Left lung (tissue), 10 donors: ENCODE results near the gene ASS1. TPM values are rescaled to one million over a fixed set of nuclear protein-coding genes. Genes with fewer than 3 reads are reported as not detected.

ENCODE experiments used
- ATAC-seq: fragments of 200-7000 bp; cut with Tn5 transposase; one replicate; pipeline ENCODE4 v1.9.1; 2020; ENCODE audit warnings: moderate library complexity
- DNase-seq, 4 donors: peaks; one replicate each; pipeline ENCODE4 v3.0.0-alpha.2; 2013 to 2020
- H3K27ac ChIP-seq, 2 donors: fragments of 200-600 bp; sonication (generic) in 1 of 2; one replicate each; pipeline versions ENCODE4 v1.5.0 to v1.8.0; 2020 to 2021
- H3K27me3 ChIP-seq, 2 donors: fragments of 200-600 bp; sonication (generic) in 1 of 2; one replicate each; pipeline versions ENCODE4 v1.5.0 to v1.8.0; 2020 to 2021
- H3K36me3 ChIP-seq, 2 donors: fragments of 200-600 bp; sonication (generic) in 1 of 2; one replicate each; pipeline versions ENCODE4 v1.5.0 to v1.8.0; 2020 to 2021
- H3K4me1 ChIP-seq, 2 donors: fragments of 200-600 bp; one replicate each; pipeline ENCODE4 v1.8.0; 2021
- H3K4me3 ChIP-seq, 2 donors: fragments of 200-600 bp; sonication (generic) in 1 of 2; one replicate each; pipeline versions ENCODE4 v1.5.0 to v1.8.0; 2020 to 2021; ENCODE audit warnings: mild to moderate bottlenecking in 1 of 2
- H3K9me3 ChIP-seq, 2 donors: fragments of 200-600 bp; sonication (generic) in 1 of 2; one replicate each; pipeline versions ENCODE4 v1.5.0 to v1.8.0; 2020 to 2021
- intact Hi-C, 2 donors: fragments of 100-400 bp; cut with DNase I; formaldehyde crosslinking; loops; one replicate each; pipeline versions ENCODE4 v1.11.2 to v1.14.2; 2022
- polyA plus RNA-seq, 6 donors: library from polyadenylated mRNA; unstranded; fragments of 120-200 nt; gene quantifications; one replicate each; pipeline ENCODE4 v1.2.1, GENCODE V29; 2013; ENCODE audit not compliant: insufficient read length in 6 of 6
- total RNA-seq, 2 donors: library from RNA; stranded (reverse); fragmentation: NEBNext Ultra II Directional; extraction: Animal tissue kit (Norgen Biotek cat#: 25700); gene quantifications; one replicate each; pipeline ENCODE4 v1.2.1, GENCODE V29; 2021
- TF ChIP-seq, protein P1 (sequence below), 2 donors: fragments of 200-600 bp; sonication (generic) in 1 of 2; IDR thresholded peaks; one replicate each; pipeline versions ENCODE4 v1.5.0 to v1.8.0; 2021; ENCODE audit warnings: antibody characterized with exemption in 2 of 2
- donor health status: DM: no; HTN: yes; CAD: no.
- donor health status: DM: no; HTN: no; CAD: no.

The ASS1 gene
- total and polyA plus RNA-seq, 8 donors, result 11.9 to 99.7 (median 27.8) TPM

DNA sequence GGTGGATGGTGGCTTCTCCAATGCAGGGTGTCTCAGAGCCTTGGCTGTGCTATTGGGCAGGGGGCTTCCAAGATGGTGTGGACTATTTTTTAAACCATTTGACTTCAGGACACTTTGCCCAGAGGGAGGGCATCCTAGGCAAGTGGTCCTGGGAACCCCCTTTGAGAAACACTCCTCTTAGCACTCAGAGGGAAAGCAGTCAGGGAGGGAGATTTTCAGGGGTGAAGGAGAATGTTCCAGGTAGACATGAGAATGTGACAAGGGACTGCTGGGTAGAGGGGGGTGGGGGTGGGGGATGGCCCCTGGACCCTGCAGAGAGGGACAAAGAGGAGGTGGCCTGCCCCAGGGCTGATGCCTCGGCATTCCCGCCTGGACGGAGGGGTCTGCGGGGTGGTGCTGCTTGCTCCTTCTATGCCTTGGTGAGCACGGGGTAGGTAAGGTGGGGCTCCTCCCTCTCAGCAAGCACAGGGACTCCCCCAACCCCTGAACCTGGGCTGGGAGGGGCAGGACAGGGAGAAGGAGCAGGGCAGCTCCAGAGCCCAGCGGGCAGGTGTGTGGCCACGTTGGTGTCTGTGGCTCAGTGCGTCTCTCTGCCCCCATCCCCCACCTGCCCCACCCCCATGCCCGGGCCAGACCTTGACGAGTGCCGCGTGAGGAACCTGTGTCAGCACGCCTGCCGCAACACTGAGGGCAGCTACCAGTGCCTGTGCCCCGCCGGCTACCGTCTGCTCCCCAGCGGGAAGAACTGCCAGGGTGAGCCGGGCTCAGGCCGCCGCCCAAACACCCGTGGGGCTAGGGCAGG is 13.8 kb upstream of the ASS1 start:
- DNase-seq (peak in 1 of 4 donors; percentile 76), ATAC-seq (no peak)
- no peak overlapping the region for H3K4me3 ChIP-seq
- H3K27ac ChIP-seq, result no peak overlapping the region
- H3K4me1 ChIP-seq, result peaks cover 6 to 18% of the 10 kb centered on the region in 2 donors
- no peaks in the 10 kb centered on the region for H3K36me3 ChIP-seq
- peaks cover 12 to 48% of the 10 kb centered on the region in 2 donors for H3K27me3 ChIP-seq
- H3K9me3 ChIP-seq, result peaks cover 0 to 8% of the 10 kb centered on the region in 2 donors
- TF ChIP-seq, protein P1, sequence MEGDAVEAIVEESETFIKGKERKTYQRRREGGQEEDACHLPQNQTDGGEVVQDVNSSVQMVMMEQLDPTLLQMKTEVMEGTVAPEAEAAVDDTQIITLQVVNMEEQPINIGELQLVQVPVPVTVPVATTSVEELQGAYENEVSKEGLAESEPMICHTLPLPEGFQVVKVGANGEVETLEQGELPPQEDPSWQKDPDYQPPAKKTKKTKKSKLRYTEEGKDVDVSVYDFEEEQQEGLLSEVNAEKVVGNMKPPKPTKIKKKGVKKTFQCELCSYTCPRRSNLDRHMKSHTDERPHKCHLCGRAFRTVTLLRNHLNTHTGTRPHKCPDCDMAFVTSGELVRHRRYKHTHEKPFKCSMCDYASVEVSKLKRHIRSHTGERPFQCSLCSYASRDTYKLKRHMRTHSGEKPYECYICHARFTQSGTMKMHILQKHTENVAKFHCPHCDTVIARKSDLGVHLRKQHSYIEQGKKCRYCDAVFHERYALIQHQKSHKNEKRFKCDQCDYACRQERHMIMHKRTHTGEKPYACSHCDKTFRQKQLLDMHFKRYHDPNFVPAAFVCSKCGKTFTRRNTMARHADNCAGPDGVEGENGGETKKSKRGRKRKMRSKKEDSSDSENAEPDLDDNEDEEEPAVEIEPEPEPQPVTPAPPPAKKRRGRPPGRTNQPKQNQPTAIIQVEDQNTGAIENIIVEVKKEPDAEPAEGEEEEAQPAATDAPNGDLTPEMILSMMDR (IDR thresholded peaks at IDR 0.05), result no peak
- intact Hi-C loops, result no loop called here

DNA sequence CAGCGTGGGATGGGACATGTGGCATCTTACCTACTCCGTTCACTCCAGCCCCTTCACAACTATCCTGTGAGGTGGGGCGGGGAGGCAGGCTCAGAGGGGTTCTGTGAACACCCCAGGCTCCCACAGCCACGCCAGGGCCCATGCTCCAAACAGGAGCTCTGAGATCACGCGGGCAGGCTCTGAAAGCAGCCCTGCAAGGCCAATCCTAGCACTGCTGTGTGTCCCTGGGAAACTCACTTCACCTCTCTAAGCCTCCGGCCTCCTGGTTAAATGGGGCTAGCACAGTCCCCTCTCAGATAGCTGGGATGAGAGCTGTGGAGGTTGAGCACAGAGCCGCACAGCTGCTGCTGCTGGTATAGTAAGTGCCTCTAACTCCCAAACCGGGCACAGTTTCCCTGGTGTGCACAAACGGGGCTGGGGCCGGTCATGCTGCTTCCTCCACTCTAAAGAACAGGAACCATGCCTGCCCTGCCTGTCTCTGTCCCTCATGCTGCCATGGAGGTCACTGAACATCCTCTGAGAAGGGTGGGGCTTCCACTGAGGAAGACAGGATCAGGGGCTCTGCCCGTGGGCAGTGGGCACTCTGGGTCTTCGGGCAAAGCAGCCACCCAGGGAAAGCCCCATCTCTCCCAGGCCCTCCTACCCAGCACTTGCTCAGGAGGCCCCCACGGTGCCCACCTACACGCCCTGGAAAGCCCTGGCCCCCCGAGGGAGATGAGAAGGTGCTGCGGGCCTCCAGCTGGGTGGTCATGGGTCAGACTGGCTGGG is 13.0 kb upstream of the ASS1 start:
- Histone ChIP-seq H3K36me3 (no peaks in the 10 kb centered on the region), H3K4me1 (peaks cover 6 to 18% of the 10 kb centered on the region in 2 donors), H3K27ac (no peak overlapping the region), H3K27me3 (peaks cover 12 to 55% of the 10 kb centered on the region in 2 donors), H3K9me3 (peaks cover 0 to 8% of the 10 kb centered on the region in 2 donors), H3K4me3 (no peak overlapping the region)
- intact Hi-C loops, result no loop called here
- DNase-seq (peak in 1 of 4 donors; percentile 43), ATAC-seq (no peak)
- TF ChIP-seq, protein P1 (IDR thresholded peaks at IDR 0.05), result no peak

DNA sequence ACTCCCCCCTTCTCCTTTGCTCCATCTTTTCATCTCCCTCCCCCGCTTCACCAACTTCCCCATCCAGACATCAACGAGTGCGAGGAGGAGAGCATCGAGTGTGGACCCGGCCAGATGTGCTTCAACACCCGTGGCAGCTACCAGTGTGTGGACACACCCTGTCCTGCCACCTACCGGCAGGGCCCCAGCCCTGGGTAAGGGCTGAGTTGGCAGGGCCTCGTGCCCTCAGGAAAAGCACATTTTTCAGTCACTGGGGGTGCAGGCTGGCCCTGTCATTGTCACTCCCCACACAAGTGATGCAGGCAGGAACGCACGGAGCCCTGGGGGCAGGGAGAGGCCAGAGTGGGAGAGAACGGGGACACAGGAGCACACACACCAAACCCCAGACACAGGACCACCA is 12.4 kb upstream of the ASS1 start:
- DNase-seq, result no peak
- intact Hi-C loops, result no loop called here

DNA sequence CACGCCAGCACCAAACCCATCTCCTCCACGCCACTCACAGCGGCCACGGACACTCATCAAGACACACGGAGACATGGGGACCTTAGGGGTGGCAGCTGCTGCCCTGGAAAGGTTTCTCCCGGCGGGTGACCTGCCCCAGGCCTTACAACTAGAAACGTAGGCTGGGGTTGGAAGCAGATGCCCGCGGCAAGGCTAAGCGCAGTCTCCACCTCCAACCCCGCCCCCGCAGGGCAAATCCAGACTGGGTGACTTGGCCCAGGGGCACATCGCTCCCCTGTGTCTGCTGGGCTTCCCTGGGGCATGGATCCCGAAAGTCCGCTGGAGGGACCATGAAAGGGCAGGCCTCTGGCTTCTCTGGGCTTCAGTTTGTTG is 12.0 kb upstream of the ASS1 start:
- H3K4me3 ChIP-seq, result no peak overlapping the region
- H3K4me1 ChIP-seq, result peaks cover 6 to 12% of the 10 kb centered on the region in 2 donors
- peaks cover 12 to 55% of the 10 kb centered on the region in 2 donors for H3K27me3 ChIP-seq
- H3K27ac ChIP-seq, result no peak overlapping the region
- intact Hi-C loops, result no loop called here
- DNase-seq, result no peak
- ATAC-seq, result peak; percentile 8
- H3K36me3 ChIP-seq, result no peaks in the 10 kb centered on the region
- peaks cover 0 to 8% of the 10 kb centered on the region in 2 donors for H3K9me3 ChIP-seq
- TF ChIP-seq, protein P1 (IDR thresholded peaks at IDR 0.05), result no peak

More for the DNA sequence above, 12.4 kb upstream of the ASS1 start:
- TF ChIP-seq, protein P1 (IDR thresholded peaks at IDR 0.05), result no peak
- no peaks in the 10 kb centered on the region for H3K36me3 ChIP-seq
- H3K27me3 ChIP-seq, result peaks cover 12 to 55% of the 10 kb centered on the region in 2 donors
- H3K9me3 ChIP-seq, result peaks cover 0 to 8% of the 10 kb centered on the region in 2 donors
- H3K4me3 ChIP-seq, result no peak overlapping the region
- H3K27ac ChIP-seq, result no peak overlapping the region
- H3K4me1 ChIP-seq, result peaks cover 6 to 13% of the 10 kb centered on the region in 2 donors
- ATAC-seq, result no peak
